SK-N-SH treated with all-trans-retinoic acid at 6 μM for 48 hours (cell line): Measurements from ENCODE around the gene MOGAT3.

Experiments used
- ATAC-seq: fragments of 200-7000 bp; cut with Tn5 transposase; 3 replicates; pipeline ENCODE4 v1.9.1; 2020; ENCODE audit warnings: mild to moderate bottlenecking, moderate library complexity
- ARNTL ChIP-seq: fragments of 450-650 bp; formaldehyde crosslinking; IDR thresholded peaks from 2 replicates; pipeline ENCODE4 v1.5.0; 2020; ENCODE audit warnings: low read depth, mild to moderate bottlenecking, moderate library complexity, borderline replicate concordance
- BACH2 ChIP-seq: fragments of 250-450 bp; sonication (Bioruptor Pico); IDR thresholded peaks from 2 replicates; pipeline ENCODE4 v1.9.0; 2021; ENCODE audit warnings: mild to moderate bottlenecking, borderline replicate concordance
- CSDC2 ChIP-seq: fragments of 250-450 bp; sonication (Bioruptor Pico); IDR thresholded peaks from 2 replicates; pipeline ENCODE4 v1.5.0; 2020; ENCODE audit warnings: mild to moderate bottlenecking, moderate library complexity
- GLIS3 ChIP-seq: fragments of 250-450 bp; sonication (Bioruptor Pico); IDR thresholded peaks from 2 replicates; pipeline ENCODE4 v1.5.0; 2020; ENCODE audit warnings: mild to moderate bottlenecking, moderate library complexity
- ISL1 ChIP-seq: fragments of 250-450 bp; sonication (Bioruptor Pico); IDR thresholded peaks from 2 replicates; pipeline ENCODE4 v2.1.2; 2022; ENCODE audit warnings: mild to moderate bottlenecking, moderate library complexity
- OSR1 ChIP-seq: fragments of 250-450 bp; sonication (Bioruptor Pico); IDR thresholded peaks from 2 replicates; pipeline ENCODE4 v1.8.0; 2022; ENCODE audit warnings: moderate library complexity, mild to moderate bottlenecking, inconsistent platforms
- PPARA ChIP-seq: fragments of 250-450 bp; sonication (Bioruptor Pico); IDR thresholded peaks from 2 replicates; pipeline ENCODE4 v1.5.0; 2020; ENCODE audit warnings: mild to moderate bottlenecking, borderline replicate concordance
- SNAI2 ChIP-seq: fragments of 250-450 bp; sonication (Bioruptor Pico); IDR thresholded peaks from 2 replicates; pipeline ENCODE4 v1.5.0; 2020; ENCODE audit warnings: mild to moderate bottlenecking, moderate library complexity
- TCF4 ChIP-seq: fragments of 250-450 bp; sonication (Bioruptor Pico); IDR thresholded peaks from 2 replicates; pipeline ENCODE4 v1.8.0; 2021; ENCODE audit warnings: mild to moderate bottlenecking, moderate library complexity, borderline replicate concordance
- TOX ChIP-seq: fragments of 250-450 bp; sonication (Bioruptor Pico); IDR thresholded peaks from 2 replicates; pipeline ENCODE4 v1.8.0; 2021; ENCODE audit warnings: mild to moderate bottlenecking, moderate library complexity, borderline replicate concordance
- ZC3H10 ChIP-seq: fragments of 250-450 bp; sonication (Bioruptor Pico); IDR thresholded peaks from 2 replicates; pipeline ENCODE4 v1.5.1; 2021; ENCODE audit warnings: mild to moderate bottlenecking, moderate library complexity
- ZFP3 ChIP-seq: fragments of 250-450 bp; sonication (Bioruptor Pico); IDR thresholded peaks from 2 replicates; pipeline ENCODE4 v1.5.0; 2020; ENCODE audit warnings: mild to moderate bottlenecking, moderate library complexity
- ZFP30 ChIP-seq: fragments of 450-650 bp; formaldehyde crosslinking; IDR thresholded peaks from 2 replicates; pipeline ENCODE4 v1.5.0; 2022; ENCODE audit warnings: mild to moderate bottlenecking, moderate library complexity
- ZNF565 ChIP-seq: fragments of 450-650 bp; formaldehyde crosslinking; conservative IDR thresholded peaks from 2 replicates; pipeline ENCODE4 v1.5.0; 2020; ENCODE audit warnings: low read depth, mild to moderate bottlenecking, moderate library complexity
- ZNF8 ChIP-seq: fragments of 450-650 bp; formaldehyde crosslinking; IDR thresholded peaks from 2 replicates; pipeline ENCODE4 v1.5.0; 2020; ENCODE audit warnings: mild to moderate bottlenecking, moderate library complexity
- TF ChIP-seq, protein P1 (sequence below): fragments of 250-450 bp; sonication (Bioruptor Pico); IDR thresholded peaks from 2 replicates; pipeline ENCODE4 v1.8.0; 2020; ENCODE audit warnings: mild to moderate bottlenecking, moderate library complexity, borderline replicate concordance
- TF ChIP-seq, protein P2 (sequence below): fragments of 250-450 bp; sonication (Bioruptor Pico); IDR thresholded peaks from 2 replicates; pipeline ENCODE4 v1.5.1; 2021; ENCODE audit warnings: mild to moderate bottlenecking, moderate library complexity
- TF ChIP-seq, protein P3 (sequence below): fragments of 250-450 bp; sonication (Bioruptor Pico); IDR thresholded peaks from 2 replicates; pipeline ENCODE4 v1.5.1; 2020; ENCODE audit warnings: low read depth, mild to moderate bottlenecking, moderate library complexity
- TF ChIP-seq, protein P4 (sequence below): fragments of 250-450 bp; sonication (Bioruptor Pico); IDR thresholded peaks from 2 replicates; pipeline ENCODE4 v1.5.0; 2020; ENCODE audit warnings: mild to moderate bottlenecking, moderate library complexity
- TF ChIP-seq, protein P5 (sequence below): fragments of 250-450 bp; sonication (Bioruptor Pico); IDR thresholded peaks from 2 replicates; pipeline ENCODE4 v1.8.0; 2021; ENCODE audit warnings: low read depth, mild to moderate bottlenecking, moderate library complexity, borderline replicate concordance

The MOGAT3 gene

DNA sequence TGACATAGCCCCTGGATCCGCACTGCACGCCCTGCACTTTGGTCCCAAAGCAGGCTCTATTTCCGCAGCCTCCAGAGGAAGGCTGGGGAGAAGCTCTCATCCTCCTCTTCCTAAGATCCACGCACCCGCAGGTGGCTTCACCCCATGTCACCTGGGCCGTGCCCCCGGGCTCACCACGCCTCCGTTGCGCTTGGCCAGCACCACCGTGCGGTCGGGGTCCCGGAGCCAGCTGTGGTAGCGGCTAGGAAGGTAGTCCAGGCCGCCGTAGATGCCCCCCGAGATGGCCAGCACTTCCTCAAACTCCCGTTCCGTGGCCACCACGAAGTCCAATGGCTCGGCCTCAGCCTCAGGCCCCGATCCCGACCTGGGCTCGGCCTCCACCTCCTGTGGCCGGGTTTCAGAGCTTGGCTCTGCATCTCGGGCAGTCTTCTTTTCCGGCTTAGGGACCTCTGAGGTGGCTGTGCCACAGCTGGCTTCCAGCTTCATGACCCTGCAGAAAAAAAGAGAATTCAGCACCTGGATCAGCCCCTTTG is 26.4 kb downstream of the MOGAT3 start:
- no peak for TF ChIP-seq PPARA (CRISPR knock-in tag)
- TF ChIP-seq ZC3H10 (CRISPR knock-in tag): no peak
- TF ChIP-seq ZFP30 (CRISPR knock-in tag): no peak
- no peak for TF ChIP-seq ISL1 (CRISPR knock-in tag)
- no peak for TF ChIP-seq TCF4 (CRISPR knock-in tag)
- TF ChIP-seq, protein P1, sequence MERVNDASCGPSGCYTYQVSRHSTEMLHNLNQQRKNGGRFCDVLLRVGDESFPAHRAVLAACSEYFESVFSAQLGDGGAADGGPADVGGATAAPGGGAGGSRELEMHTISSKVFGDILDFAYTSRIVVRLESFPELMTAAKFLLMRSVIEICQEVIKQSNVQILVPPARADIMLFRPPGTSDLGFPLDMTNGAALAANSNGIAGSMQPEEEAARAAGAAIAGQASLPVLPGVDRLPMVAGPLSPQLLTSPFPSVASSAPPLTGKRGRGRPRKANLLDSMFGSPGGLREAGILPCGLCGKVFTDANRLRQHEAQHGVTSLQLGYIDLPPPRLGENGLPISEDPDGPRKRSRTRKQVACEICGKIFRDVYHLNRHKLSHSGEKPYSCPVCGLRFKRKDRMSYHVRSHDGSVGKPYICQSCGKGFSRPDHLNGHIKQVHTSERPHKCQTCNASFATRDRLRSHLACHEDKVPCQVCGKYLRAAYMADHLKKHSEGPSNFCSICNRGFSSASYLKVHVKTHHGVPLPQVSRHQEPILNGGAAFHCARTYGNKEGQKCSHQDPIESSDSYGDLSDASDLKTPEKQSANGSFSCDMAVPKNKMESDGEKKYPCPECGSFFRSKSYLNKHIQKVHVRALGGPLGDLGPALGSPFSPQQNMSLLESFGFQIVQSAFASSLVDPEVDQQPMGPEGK (CRISPR knock-in tag): no peak
- TF ChIP-seq ZNF8: no peak
- TF ChIP-seq BACH2: no peak
- TF ChIP-seq SNAI2 (CRISPR knock-in tag): no peak
- no peak for TF ChIP-seq TOX (CRISPR knock-in tag)
- TF ChIP-seq ARNTL (CRISPR knock-in tag): no peak
- no peak for TF ChIP-seq ZNF565 (CRISPR knock-in tag)
- TF ChIP-seq ZFP3 (CRISPR knock-in tag): no peak
- no peak for ATAC-seq

DNA sequence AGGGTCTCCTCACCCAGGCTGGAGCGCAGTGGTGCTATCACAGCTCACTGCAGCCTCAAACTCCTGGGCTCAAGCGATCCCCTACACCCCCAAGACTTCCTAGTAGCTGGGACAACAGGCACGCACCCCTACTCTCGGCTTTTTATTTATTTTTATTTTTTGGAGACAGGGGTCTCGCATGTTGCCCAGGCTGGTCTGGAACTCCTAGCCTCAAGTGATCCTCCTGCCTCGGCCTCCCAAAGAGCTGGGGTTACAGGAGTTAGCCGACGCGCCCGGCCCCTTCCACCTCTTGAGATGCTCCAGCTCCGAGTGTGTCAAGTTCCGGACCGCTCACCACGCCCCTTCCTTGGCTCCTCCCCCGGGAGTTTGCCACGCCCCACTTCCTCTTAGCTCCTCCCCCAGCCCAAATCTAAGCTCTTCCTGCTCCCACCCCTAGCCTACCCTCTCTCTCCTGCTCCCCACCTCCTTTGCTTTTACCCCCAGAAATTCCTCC is 27.0 kb downstream of the MOGAT3 start:
- TF ChIP-seq, protein P1 (CRISPR knock-in tag): no peak
- TF ChIP-seq, protein P2, sequence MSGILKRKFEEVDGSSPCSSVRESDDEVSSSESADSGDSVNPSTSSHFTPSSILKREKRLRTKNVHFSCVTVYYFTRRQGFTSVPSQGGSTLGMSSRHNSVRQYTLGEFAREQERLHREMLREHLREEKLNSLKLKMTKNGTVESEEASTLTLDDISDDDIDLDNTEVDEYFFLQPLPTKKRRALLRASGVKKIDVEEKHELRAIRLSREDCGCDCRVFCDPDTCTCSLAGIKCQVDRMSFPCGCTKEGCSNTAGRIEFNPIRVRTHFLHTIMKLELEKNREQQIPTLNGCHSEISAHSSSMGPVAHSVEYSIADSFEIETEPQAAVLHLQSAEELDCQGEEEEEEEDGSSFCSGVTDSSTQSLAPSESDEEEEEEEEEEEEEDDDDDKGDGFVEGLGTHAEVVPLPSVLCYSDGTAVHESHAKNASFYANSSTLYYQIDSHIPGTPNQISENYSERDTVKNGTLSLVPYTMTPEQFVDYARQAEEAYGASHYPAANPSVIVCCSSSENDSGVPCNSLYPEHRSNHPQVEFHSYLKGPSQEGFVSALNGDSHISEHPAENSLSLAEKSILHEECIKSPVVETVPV (CRISPR knock-in tag): no peak
- no peak for TF ChIP-seq ZNF565 (CRISPR knock-in tag)
- no peak for TF ChIP-seq ZFP30 (CRISPR knock-in tag)
- TF ChIP-seq, protein P3, sequence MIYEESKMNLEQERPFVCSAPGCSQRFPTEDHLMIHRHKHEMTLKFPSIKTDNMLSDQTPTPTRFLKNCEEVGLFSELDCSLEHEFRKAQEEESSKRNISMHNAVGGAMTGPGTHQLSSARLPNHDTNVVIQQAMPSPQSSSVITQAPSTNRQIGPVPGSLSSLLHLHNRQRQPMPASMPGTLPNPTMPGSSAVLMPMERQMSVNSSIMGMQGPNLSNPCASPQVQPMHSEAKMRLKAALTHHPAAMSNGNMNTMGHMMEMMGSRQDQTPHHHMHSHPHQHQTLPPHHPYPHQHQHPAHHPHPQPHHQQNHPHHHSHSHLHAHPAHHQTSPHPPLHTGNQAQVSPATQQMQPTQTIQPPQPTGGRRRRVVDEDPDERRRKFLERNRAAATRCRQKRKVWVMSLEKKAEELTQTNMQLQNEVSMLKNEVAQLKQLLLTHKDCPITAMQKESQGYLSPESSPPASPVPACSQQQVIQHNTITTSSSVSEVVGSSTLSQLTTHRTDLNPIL: no peak
- TF ChIP-seq PPARA (CRISPR knock-in tag): no peak
- TF ChIP-seq GLIS3 (CRISPR knock-in tag): no peak
- TF ChIP-seq TCF4 (CRISPR knock-in tag): no peak
- no peak for TF ChIP-seq CSDC2 (CRISPR knock-in tag)
- no peak for TF ChIP-seq SNAI2 (CRISPR knock-in tag)
- TF ChIP-seq, protein P4, sequence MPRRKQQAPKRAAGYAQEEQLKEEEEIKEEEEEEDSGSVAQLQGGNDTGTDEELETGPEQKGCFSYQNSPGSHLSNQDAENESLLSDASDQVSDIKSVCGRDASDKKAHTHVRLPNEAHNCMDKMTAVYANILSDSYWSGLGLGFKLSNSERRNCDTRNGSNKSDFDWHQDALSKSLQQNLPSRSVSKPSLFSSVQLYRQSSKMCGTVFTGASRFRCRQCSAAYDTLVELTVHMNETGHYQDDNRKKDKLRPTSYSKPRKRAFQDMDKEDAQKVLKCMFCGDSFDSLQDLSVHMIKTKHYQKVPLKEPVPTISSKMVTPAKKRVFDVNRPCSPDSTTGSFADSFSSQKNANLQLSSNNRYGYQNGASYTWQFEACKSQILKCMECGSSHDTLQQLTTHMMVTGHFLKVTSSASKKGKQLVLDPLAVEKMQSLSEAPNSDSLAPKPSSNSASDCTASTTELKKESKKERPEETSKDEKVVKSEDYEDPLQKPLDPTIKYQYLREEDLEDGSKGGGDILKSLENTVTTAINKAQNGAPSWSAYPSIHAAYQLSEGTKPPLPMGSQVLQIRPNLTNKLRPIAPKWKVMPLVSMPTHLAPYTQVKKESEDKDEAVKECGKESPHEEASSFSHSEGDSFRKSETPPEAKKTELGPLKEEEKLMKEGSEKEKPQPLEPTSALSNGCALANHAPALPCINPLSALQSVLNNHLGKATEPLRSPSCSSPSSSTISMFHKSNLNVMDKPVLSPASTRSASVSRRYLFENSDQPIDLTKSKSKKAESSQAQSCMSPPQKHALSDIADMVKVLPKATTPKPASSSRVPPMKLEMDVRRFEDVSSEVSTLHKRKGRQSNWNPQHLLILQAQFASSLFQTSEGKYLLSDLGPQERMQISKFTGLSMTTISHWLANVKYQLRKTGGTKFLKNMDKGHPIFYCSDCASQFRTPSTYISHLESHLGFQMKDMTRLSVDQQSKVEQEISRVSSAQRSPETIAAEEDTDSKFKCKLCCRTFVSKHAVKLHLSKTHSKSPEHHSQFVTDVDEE (CRISPR knock-in tag): no peak
- TF ChIP-seq, protein P5, sequence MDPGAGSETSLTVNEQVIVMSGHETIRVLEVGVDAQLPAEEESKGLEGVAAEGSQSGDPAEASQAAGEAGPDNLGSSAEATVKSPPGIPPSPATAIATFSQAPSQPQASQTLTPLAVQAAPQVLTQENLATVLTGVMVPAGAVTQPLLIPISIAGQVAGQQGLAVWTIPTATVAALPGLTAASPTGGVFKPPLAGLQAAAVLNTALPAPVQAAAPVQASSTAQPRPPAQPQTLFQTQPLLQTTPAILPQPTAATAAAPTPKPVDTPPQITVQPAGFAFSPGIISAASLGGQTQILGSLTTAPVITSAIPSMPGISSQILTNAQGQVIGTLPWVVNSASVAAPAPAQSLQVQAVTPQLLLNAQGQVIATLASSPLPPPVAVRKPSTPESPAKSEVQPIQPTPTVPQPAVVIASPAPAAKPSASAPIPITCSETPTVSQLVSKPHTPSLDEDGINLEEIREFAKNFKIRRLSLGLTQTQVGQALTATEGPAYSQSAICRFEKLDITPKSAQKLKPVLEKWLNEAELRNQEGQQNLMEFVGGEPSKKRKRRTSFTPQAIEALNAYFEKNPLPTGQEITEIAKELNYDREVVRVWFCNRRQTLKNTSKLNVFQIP (CRISPR knock-in tag): no peak
- TF ChIP-seq TOX (CRISPR knock-in tag): no peak
- TF ChIP-seq ISL1 (CRISPR knock-in tag): no peak
- TF ChIP-seq BACH2: no peak
- TF ChIP-seq ZFP3 (CRISPR knock-in tag): no peak
- no peak for TF ChIP-seq ZNF8
- TF ChIP-seq OSR1: no peak
- no peak for TF ChIP-seq ARNTL (CRISPR knock-in tag)
- ATAC-seq: no peak
